ENCODE results near the gene SPTSSA.

The SPTSSA gene

DNA sequence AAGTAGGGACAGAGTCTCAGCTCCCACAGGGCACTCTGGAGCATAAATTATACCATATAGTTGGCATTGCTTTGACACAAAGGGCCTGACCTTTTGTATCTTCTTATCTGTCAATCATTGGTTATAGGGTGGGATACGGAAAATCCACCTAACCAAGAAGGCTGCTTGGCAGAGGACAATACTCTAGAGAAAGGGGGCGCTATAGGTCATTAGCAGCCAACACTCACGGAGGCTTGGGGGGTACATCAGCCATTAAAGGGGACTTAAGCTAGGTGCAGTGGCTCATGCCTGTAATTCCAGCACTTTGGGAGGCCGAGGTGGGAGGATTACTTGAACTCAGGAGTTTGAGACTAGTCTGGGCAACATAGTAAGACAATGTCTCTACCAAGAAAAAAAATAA, 22.9 kb downstream of the SPTSSA start:
- Histone ChIP-seq H3K27ac (ENCODE audit: low read depth, low read length) (no peak overlapping the region), H3K27me3 (ENCODE audit: low read length) (no peaks in the 10 kb centered on the region), H3F3A (ENCODE audit: insufficient read depth) (no peaks in the 10 kb centered on the region), H3K9me2 (replicated peaks; ENCODE audit: insufficient read depth, low read length) (no peaks in the 10 kb centered on the region), H4K20me1 (ENCODE audit: low read depth, low read length) (peaks cover 2% of the 10 kb centered on the region; the same call in 1 of the 2 replicates), H3K4me2 (ENCODE audit: low read depth, low read length, poor library complexity, severe bottlenecking) (no peak overlapping the region), H3K4me3 (ENCODE audit: insufficient read depth, low read length, poor library complexity, severe bottlenecking) (no peak overlapping the region), H3K79me2 (ENCODE audit: insufficient read depth, low read length) (peaks cover 35% of the 10 kb centered on the region), H3K9ac (ENCODE audit: low read length) (no peak overlapping the region), H3K9me3 (ENCODE audit: insufficient read depth, low read length) (no peaks in the 10 kb centered on the region), H3K36me3 (ENCODE audit: low read length) (0 out of 2 replicates have a peak, but pooled peaks cover 2% of the 10 kb centered on the region), H2AFZ (ENCODE audit: low read depth, low read length, severe bottlenecking) (no peak overlapping the region)
- TF ChIP-seq, protein P1, sequence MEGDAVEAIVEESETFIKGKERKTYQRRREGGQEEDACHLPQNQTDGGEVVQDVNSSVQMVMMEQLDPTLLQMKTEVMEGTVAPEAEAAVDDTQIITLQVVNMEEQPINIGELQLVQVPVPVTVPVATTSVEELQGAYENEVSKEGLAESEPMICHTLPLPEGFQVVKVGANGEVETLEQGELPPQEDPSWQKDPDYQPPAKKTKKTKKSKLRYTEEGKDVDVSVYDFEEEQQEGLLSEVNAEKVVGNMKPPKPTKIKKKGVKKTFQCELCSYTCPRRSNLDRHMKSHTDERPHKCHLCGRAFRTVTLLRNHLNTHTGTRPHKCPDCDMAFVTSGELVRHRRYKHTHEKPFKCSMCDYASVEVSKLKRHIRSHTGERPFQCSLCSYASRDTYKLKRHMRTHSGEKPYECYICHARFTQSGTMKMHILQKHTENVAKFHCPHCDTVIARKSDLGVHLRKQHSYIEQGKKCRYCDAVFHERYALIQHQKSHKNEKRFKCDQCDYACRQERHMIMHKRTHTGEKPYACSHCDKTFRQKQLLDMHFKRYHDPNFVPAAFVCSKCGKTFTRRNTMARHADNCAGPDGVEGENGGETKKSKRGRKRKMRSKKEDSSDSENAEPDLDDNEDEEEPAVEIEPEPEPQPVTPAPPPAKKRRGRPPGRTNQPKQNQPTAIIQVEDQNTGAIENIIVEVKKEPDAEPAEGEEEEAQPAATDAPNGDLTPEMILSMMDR (IDR thresholded peaks at IDR 0.05; ENCODE audit: insufficient read depth, low read length, poor library complexity, severe bottlenecking) = no peak
- no peak for TF ChIP-seq EZH2phosphoT487 (conservative IDR thresholded peaks at IDR 0.05; ENCODE audit: low read length)

DNA sequence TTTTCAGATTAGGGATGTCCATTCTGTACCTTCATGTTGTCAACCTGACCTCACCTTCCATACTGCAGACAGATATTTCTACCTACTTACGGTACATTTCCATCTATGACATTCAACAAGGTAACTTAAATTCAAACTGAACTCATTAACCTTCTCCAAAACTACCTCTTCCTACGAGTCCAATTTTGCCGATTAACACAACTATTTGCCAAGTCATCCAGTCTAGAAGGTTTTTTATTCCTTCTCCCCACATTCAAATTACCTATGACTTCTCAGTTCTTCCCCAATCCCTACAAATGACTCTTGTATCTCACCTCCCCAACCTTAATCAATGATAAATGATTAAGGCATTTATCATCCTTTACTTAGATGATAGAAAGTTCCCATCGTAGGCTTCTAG, 23.6 kb downstream of the SPTSSA start:
- Histone ChIP-seq H3K27ac (ENCODE audit: low read depth, low read length) (no peak overlapping the region), H3K9ac (ENCODE audit: low read length) (no peak overlapping the region), H3K9me3 (ENCODE audit: insufficient read depth, low read length) (no peaks in the 10 kb centered on the region), H3K4me3 (ENCODE audit: insufficient read depth, low read length, poor library complexity, severe bottlenecking) (no peak overlapping the region), H3K27me3 (ENCODE audit: low read length) (no peaks in the 10 kb centered on the region), H3K9me2 (replicated peaks; ENCODE audit: insufficient read depth, low read length) (no peaks in the 10 kb centered on the region), H3K36me3 (ENCODE audit: low read length) (no peaks in the 10 kb centered on the region), H3K4me2 (ENCODE audit: low read depth, low read length, poor library complexity, severe bottlenecking) (no peak overlapping the region), H2AFZ (ENCODE audit: low read depth, low read length, severe bottlenecking) (no peak overlapping the region), H3F3A (ENCODE audit: insufficient read depth) (no peaks in the 10 kb centered on the region), H4K20me1 (ENCODE audit: low read depth, low read length) (peaks cover 2% of the 10 kb centered on the region; the same call in 1 of the 2 replicates), H3K79me2 (ENCODE audit: insufficient read depth, low read length) (peaks cover 35% of the 10 kb centered on the region)
- TF ChIP-seq EZH2phosphoT487 (conservative IDR thresholded peaks at IDR 0.05; ENCODE audit: low read length) = no peak
- TF ChIP-seq, protein P1 (IDR thresholded peaks at IDR 0.05; ENCODE audit: insufficient read depth, low read length, poor library complexity, severe bottlenecking) = no peak

DNA sequence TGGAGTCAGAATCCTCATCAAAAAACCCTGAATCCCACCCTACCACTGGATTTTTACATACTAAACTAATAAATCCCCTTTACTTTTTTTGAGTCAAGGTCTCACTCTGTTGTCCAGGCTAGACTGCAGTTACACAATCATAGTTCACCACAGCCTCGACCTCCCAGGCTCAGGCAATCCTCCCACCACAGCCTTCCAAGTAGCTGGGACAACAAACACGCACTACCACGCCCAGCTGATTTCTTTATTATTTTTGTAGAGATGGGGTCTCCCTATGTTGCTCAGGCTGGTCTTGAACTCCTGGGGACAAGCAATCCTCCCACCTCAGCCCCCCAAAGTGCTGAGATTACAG, 24.3 kb downstream of the SPTSSA start:
- Histone ChIP-seq H3K9me2 (replicated peaks; ENCODE audit: insufficient read depth, low read length) (no peaks in the 10 kb centered on the region), H3F3A (ENCODE audit: insufficient read depth) (no peaks in the 10 kb centered on the region), H3K4me2 (ENCODE audit: low read depth, low read length, poor library complexity, severe bottlenecking) (no peak overlapping the region), H3K36me3 (ENCODE audit: low read length) (no peaks in the 10 kb centered on the region), H4K20me1 (ENCODE audit: low read depth, low read length) (peaks cover 2% of the 10 kb centered on the region; the same call in 1 of the 2 replicates), H3K9me3 (ENCODE audit: insufficient read depth, low read length) (no peaks in the 10 kb centered on the region), H3K27me3 (ENCODE audit: low read length) (no peaks in the 10 kb centered on the region), H3K27ac (ENCODE audit: low read depth, low read length) (no peak overlapping the region), H3K79me2 (ENCODE audit: insufficient read depth, low read length) (peaks cover 35% of the 10 kb centered on the region), H3K4me3 (ENCODE audit: insufficient read depth, low read length, poor library complexity, severe bottlenecking) (no peak overlapping the region), H2AFZ (ENCODE audit: low read depth, low read length, severe bottlenecking) (no peak overlapping the region), H3K9ac (ENCODE audit: low read length) (no peak overlapping the region)
- TF ChIP-seq EZH2phosphoT487 (conservative IDR thresholded peaks at IDR 0.05; ENCODE audit: low read length) = no peak
- TF ChIP-seq, protein P1 (IDR thresholded peaks at IDR 0.05; ENCODE audit: insufficient read depth, low read length, poor library complexity, severe bottlenecking) = no peak
